ENCODE data around the gene UST.

Gene UST

GRCh38 chr6:149075616-149076354, 329.0 kb downstream of the UST start:
- Histone ChIP-seq H2BK120ac (ENCODE audit: low read depth, low read length) (no peak overlapping the region), H2AFZ (ENCODE audit: low read depth, low read length) (no peak overlapping the region), H3K23ac (ENCODE audit: low read length in 2 of 2) (no peak overlapping the region), H3K36me3 (ENCODE audit: control insufficient read depth in 1 of 2, insufficient read depth in 2 of 2, low read depth in 1 of 2, low read length in 2 of 2) (peaks cover 0 to 13% of the 10 kb centered on the region in 2 experiments), H3K4me3 (ENCODE audit: insufficient read depth in 1 of 2, low read depth in 1 of 2, low read length in 2 of 2) (no peak overlapping the region), H4K8ac (ENCODE audit: low read length) (peak overlapping the region; percentile 64), H3K27ac (ENCODE audit: low read length, poor library complexity, severe bottlenecking) (peak overlapping the region; percentile 77), H3K18ac (ENCODE audit: low read depth in 1 of 2, low read length in 2 of 2) (no peak overlapping the region), H2BK12ac (ENCODE audit: low read length in 2 of 2) (no peak overlapping the region), H4K91ac (ENCODE audit: low read length) (peak overlapping the region; percentile 34), H2BK5ac (ENCODE audit: low read depth, low read length, poor library complexity, severe bottlenecking) (no peak overlapping the region), H3K79me1 (replicated peaks; ENCODE audit: low read length, poor library complexity, severe bottlenecking) (no peaks in the 10 kb centered on the region), H2BK15ac (ENCODE audit: low read depth, poor library complexity, severe bottlenecking) (no peak overlapping the region), H3K4me1 (ENCODE audit: control insufficient read depth, insufficient read depth, low read depth, low read length) (peaks cover 12% of the 10 kb centered on the region), H3K9ac (ENCODE audit: low read length) (no peak overlapping the region), H3K14ac (ENCODE audit: low read length in 2 of 2) (no peak overlapping the region), H3K27me3 (ENCODE audit: control insufficient read depth in 1 of 2, insufficient read depth in 1 of 2, low read length in 2 of 2) (no peaks in the 10 kb centered on the region), H3K4me2 (ENCODE audit: low read length, poor library complexity, severe bottlenecking) (peak overlapping the region; percentile 42), H3K4ac (ENCODE audit: low read depth in 1 of 2, low read length in 2 of 2) (no peak overlapping the region), H3K9me3 (ENCODE audit: control insufficient read depth, low read length) (peaks cover 3% of the 10 kb centered on the region), H2AK5ac (ENCODE audit: low read length, severe bottlenecking) (no peak overlapping the region)
- 89% methylated on average over 3 of the region's 6 CpGs for WGBS
- DNase-seq = no peak

GRCh38 chr6:149076355-149076734, 329.5 kb downstream of the UST start:
- H3K79me1 ChIP-seq (replicated peaks; ENCODE audit: low read length, poor library complexity, severe bottlenecking) = no peaks in the 10 kb centered on the region
- no peak overlapping the region for H2AK5ac ChIP-seq (ENCODE audit: low read length, severe bottlenecking)
- H3K9me3 ChIP-seq (ENCODE audit: control insufficient read depth, low read length) = peaks cover 3% of the 10 kb centered on the region
- H3K27ac ChIP-seq (ENCODE audit: low read length, poor library complexity, severe bottlenecking) = no peak overlapping the region
- H2BK120ac ChIP-seq (ENCODE audit: low read depth, low read length) = no peak overlapping the region
- H4K91ac ChIP-seq (ENCODE audit: low read length) = no peak overlapping the region
- no peak overlapping the region for H2BK15ac ChIP-seq (ENCODE audit: low read depth, poor library complexity, severe bottlenecking)
- no peak overlapping the region for H3K9ac ChIP-seq (ENCODE audit: low read length)
- no peak overlapping the region for H3K4me2 ChIP-seq (ENCODE audit: low read length, poor library complexity, severe bottlenecking)
- no peak overlapping the region for H2BK5ac ChIP-seq (ENCODE audit: low read depth, low read length, poor library complexity, severe bottlenecking)
- no peak overlapping the region for H3K18ac ChIP-seq (ENCODE audit: low read depth in 1 of 2, low read length in 2 of 2)
- no peak overlapping the region for H3K4me3 ChIP-seq (ENCODE audit: insufficient read depth in 1 of 2, low read depth in 1 of 2, low read length in 2 of 2)
- no peaks in the 10 kb centered on the region for H3K27me3 ChIP-seq (ENCODE audit: control insufficient read depth in 1 of 2, insufficient read depth in 1 of 2, low read length in 2 of 2)
- peaks cover 0 to 13% of the 10 kb centered on the region in 2 experiments for H3K36me3 ChIP-seq (ENCODE audit: control insufficient read depth in 1 of 2, insufficient read depth in 2 of 2, low read depth in 1 of 2, low read length in 2 of 2)
- 90% methylated on average over 2 of the region's 2 CpGs for whole genome bisulfite sequencing
- no peak overlapping the region for H3K23ac ChIP-seq (ENCODE audit: low read length in 2 of 2)
- H2AFZ ChIP-seq (ENCODE audit: low read depth, low read length) = no peak overlapping the region
- no peak overlapping the region for H3K4ac ChIP-seq (ENCODE audit: low read depth in 1 of 2, low read length in 2 of 2)
- H3K14ac ChIP-seq (ENCODE audit: low read length in 2 of 2) = no peak overlapping the region
- no peak overlapping the region for H2BK12ac ChIP-seq (ENCODE audit: low read length in 2 of 2)
- no peak overlapping the region for H4K8ac ChIP-seq (ENCODE audit: low read length)
- H3K4me1 ChIP-seq (ENCODE audit: control insufficient read depth, insufficient read depth, low read depth, low read length) = peaks cover 13% of the 10 kb centered on the region
- no peak for DNase-seq

- no peak overlapping the region for H3K4me3 ChIP-seq (ENCODE audit: insufficient read depth in 1 of 2, low read depth in 1 of 2, low read length in 2 of 2)
- no peak overlapping the region for H3K27ac ChIP-seq (ENCODE audit: low read length, poor library complexity, severe bottlenecking)
- no peak overlapping the region for H3K4me2 ChIP-seq (ENCODE audit: low read length, poor library complexity, severe bottlenecking)
- H2BK120ac ChIP-seq (ENCODE audit: low read depth, low read length) = no peak overlapping the region
- H2BK5ac ChIP-seq (ENCODE audit: low read depth, low read length, poor library complexity, severe bottlenecking) = no peak overlapping the region
- DNase-seq = peak; percentile 60
- no peaks in the 10 kb centered on the region for H3K9me3 ChIP-seq (ENCODE audit: control insufficient read depth, low read length)
- H3K27me3 ChIP-seq (ENCODE audit: control insufficient read depth in 1 of 2, insufficient read depth in 1 of 2, low read length in 2 of 2) = no peaks in the 10 kb centered on the region
- H3K4ac ChIP-seq (ENCODE audit: low read depth in 1 of 2, low read length in 2 of 2) = no peak overlapping the region
- no peak overlapping the region for H2AFZ ChIP-seq (ENCODE audit: low read depth, low read length)
- no peak overlapping the region for H4K91ac ChIP-seq (ENCODE audit: low read length)
- no peak overlapping the region for H3K18ac ChIP-seq (ENCODE audit: low read depth in 1 of 2, low read length in 2 of 2)
- WGBS = 77% methylated on average over 5 of the region's 6 CpGs
- peaks cover 0 to 13% of the 10 kb centered on the region in 2 experiments for H3K36me3 ChIP-seq (ENCODE audit: control insufficient read depth in 1 of 2, insufficient read depth in 2 of 2, low read depth in 1 of 2, low read length in 2 of 2)
- H3K14ac ChIP-seq (ENCODE audit: low read length in 2 of 2) = no peak overlapping the region
- H3K4me1 ChIP-seq (ENCODE audit: control insufficient read depth, insufficient read depth, low read depth, low read length) = peaks cover 13% of the 10 kb centered on the region
- H2BK15ac ChIP-seq (ENCODE audit: low read depth, poor library complexity, severe bottlenecking) = no peak overlapping the region
- no peak overlapping the region for H3K23ac ChIP-seq (ENCODE audit: low read length in 2 of 2)
- no peak overlapping the region for H2BK12ac ChIP-seq (ENCODE audit: low read length in 2 of 2)
- no peak overlapping the region for H4K8ac ChIP-seq (ENCODE audit: low read length)
- no peaks in the 10 kb centered on the region for H3K79me1 ChIP-seq (replicated peaks; ENCODE audit: low read length, poor library complexity, severe bottlenecking)
- H2AK5ac ChIP-seq (ENCODE audit: low read length, severe bottlenecking) = no peak overlapping the region
- no peak overlapping the region for H3K9ac ChIP-seq (ENCODE audit: low read length)
Observed at GRCh38 chr6:149077208-149077607, 330.4 kb downstream of the UST start.

- Histone ChIP-seq H3K4me2 (ENCODE audit: low read length, poor library complexity, severe bottlenecking) (no peak overlapping the region), H2AK5ac (ENCODE audit: low read length, severe bottlenecking) (no peak overlapping the region), H3K14ac (ENCODE audit: low read length in 2 of 2) (no peak overlapping the region), H2AFZ (ENCODE audit: low read depth, low read length) (no peak overlapping the region), H3K18ac (ENCODE audit: low read depth in 1 of 2, low read length in 2 of 2) (no peak overlapping the region), H4K91ac (ENCODE audit: low read length) (no peak overlapping the region), H3K27ac (ENCODE audit: low read length, poor library complexity, severe bottlenecking) (no peak overlapping the region), H3K9ac (ENCODE audit: low read length) (no peak overlapping the region), H3K27me3 (ENCODE audit: control insufficient read depth in 1 of 2, insufficient read depth in 1 of 2, low read length in 2 of 2) (no peaks in the 10 kb centered on the region), H2BK12ac (ENCODE audit: low read length in 2 of 2) (no peak overlapping the region), H3K79me1 (replicated peaks; ENCODE audit: low read length, poor library complexity, severe bottlenecking) (no peaks in the 10 kb centered on the region), H3K23ac (ENCODE audit: low read length in 2 of 2) (no peak overlapping the region), H3K9me3 (ENCODE audit: control insufficient read depth, low read length) (no peaks in the 10 kb centered on the region), H2BK15ac (ENCODE audit: low read depth, poor library complexity, severe bottlenecking) (no peak overlapping the region), H2BK120ac (ENCODE audit: low read depth, low read length) (no peak overlapping the region), H3K36me3 (ENCODE audit: control insufficient read depth in 1 of 2, insufficient read depth in 2 of 2, low read depth in 1 of 2, low read length in 2 of 2) (peaks cover 0 to 13% of the 10 kb centered on the region in 2 experiments), H3K4ac (ENCODE audit: low read depth in 1 of 2, low read length in 2 of 2) (no peak overlapping the region), H2BK5ac (ENCODE audit: low read depth, low read length, poor library complexity, severe bottlenecking) (no peak overlapping the region), H3K4me3 (ENCODE audit: insufficient read depth in 1 of 2, low read depth in 1 of 2, low read length in 2 of 2) (no peak overlapping the region), H4K8ac (ENCODE audit: low read length) (no peak overlapping the region), H3K4me1 (ENCODE audit: control insufficient read depth, insufficient read depth, low read depth, low read length) (peaks cover 13% of the 10 kb centered on the region)
- 94% methylated on average over 7 of the region's 10 CpGs for WGBS
- no peak for DNase-seq
Observed at GRCh38 chr6:149078211-149078782, 331.5 kb downstream of the UST start.

Measured in mesenchymal stem cell (in vitro differentiated cells and primary cell).